GM21737 (cell line): ENCODE data around the gene ATP6V0A4.
"Not testable (repeated sequence)": the region's sequence is repeated elsewhere in the genome, so short reads cannot be mapped to it uniquely, and the experiment has no call there.

ENCODE experiments used
- ATAC-seq: cut with Tn5 transposase; IDR thresholded peaks from one replicate; pipeline ENCODE4 v1.9.1; 2021; ENCODE audit warnings: mild to moderate bottlenecking, moderate library complexity; ENCODE audit not compliant: unreplicated experiment

The ATP6V0A4 gene

DNA sequence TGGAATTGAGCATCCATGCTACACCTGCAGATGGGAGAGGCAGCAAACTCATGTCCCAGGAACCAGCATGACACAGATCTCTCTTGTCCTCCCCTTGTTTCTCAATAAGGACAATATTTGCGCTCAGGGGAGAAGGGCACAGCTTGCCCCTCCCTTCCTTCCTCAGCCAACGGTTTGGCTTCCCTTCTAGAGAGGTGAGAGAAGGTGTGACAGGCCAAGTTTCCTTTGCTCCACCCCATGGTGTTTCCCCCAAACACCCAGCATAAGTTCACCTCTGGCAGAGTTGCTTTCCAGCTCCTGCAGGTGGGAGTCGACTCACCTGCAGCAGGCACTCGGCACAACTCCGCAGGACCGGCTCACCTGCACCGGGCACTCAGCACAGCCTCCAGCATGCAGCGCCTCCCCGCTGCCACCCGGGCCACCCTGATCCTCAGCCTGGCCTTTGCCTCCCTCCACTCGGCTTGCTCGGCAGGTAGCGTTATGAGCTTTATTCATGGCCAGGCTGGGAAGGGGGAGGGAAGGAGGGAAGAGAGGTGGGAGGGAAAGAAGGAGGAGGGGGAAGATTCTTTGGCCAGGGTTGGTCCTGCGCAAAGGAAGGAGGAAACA lies at the start of gene ATP6V0A4, which contains the start of gene TMEM213:
TSS of gene ATP6V0A4 (minus strand) at position 482 of the 606 bp plus-strand sequence. CDS start 26,949 bp downstream, outside the sequence.
TSS of gene TMEM213 (plus strand) at position 280 of the 606 bp plus-strand sequence. CDS start at position 391, 111 bp downstream.
- no peak for ATAC-seq

DNA sequence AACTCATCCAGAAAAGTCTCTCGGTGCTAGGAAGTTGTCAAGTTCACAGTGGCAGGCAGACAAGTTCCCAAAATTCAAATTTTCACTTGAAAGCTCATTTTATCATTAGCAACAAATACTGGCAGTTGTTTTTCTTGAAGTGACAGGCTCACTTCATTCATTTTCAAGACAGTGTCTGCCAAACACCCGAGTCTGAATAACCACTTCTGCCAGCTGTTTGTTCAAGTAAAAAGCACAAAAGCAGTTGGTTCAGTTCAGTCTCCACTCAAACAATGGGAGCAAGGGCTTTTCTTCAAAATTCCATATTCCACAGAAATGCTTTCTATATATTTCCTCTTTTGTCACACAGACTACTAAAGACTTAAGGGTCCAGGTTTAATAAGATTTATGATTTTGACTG lies 47.7 kb upstream of the ATP6V0A4 start:
- no peak for ATAC-seq

GRCh38 chr7:138843632-138844580 lies 45.9 kb upstream of the ATP6V0A4 start:
- no peak for ATAC-seq

- no peak for ATAC-seq
These were observed 44.1 kb upstream of the ATP6V0A4 start for GRCh38 chr7:138842111-138842510.

- no peak for ATAC-seq
These were observed 40.2 kb upstream of the ATP6V0A4 start for GRCh38 chr7:138838166-138838565.

DNA sequence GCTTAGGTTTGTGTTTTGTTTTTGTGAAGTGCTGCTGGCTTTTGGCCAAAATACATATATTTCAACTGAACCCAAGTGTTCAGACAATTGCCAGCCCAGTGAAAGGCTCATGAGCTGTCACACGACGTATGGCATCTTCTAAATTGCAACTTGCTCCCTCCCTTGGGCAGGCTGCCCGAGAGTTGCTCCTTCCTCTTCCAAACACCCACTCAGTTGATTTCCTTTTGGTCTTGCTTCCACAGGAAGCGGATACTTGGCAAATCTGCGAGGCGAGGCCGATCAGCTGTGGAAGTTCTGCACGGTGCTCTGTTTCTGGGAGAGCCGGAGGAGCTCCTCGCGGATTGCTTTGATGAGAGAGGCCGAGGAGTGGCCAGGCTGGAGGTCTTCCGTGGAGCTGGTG lies 39.6 kb upstream of the ATP6V0A4 start:
- ATAC-seq, result no peak

DNA sequence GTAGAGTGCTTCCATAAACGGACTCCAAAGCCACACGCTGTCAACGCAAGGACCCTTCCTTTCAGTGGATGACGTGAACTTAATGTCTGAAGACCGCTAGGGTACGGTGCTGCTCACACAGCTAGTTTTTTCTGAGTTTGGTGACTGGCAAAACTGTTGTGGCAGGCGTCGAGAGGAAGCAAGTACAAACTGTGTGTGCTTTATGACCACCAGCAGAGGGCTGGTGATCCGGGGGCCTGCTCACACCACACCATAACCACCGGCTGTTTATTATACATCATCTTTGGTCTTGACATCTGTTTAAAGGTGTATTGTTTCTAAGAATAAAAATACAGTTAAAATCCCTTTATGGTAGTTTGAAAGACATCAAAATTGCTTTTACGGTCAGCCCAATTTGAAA lies 37.1 kb upstream of the ATP6V0A4 start:
- ATAC-seq, result no peak

DNA sequence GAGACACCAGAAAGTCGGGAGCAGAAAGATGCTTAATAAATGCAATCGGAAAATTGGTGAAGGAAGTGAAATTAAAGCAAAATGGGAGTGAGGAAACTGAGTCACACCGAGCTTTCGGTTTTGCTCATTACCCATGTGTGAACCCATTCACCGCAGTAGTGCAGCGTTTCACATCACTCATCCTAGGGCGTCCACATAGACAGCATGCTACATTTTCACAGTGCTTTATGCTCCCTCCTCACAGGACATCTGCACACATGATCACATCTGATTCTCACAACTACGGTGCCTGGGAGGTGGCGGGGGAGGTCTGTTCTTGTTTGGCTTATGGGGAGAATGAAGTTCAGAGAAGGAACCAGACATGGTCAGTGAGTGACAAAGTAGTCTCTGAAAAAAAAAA lies 36.6 kb upstream of the ATP6V0A4 start:
- no peak for ATAC-seq

- no peak for ATAC-seq
These were observed 35.6 kb upstream of the ATP6V0A4 start for GRCh38 chr7:138833596-138833995.

DNA sequence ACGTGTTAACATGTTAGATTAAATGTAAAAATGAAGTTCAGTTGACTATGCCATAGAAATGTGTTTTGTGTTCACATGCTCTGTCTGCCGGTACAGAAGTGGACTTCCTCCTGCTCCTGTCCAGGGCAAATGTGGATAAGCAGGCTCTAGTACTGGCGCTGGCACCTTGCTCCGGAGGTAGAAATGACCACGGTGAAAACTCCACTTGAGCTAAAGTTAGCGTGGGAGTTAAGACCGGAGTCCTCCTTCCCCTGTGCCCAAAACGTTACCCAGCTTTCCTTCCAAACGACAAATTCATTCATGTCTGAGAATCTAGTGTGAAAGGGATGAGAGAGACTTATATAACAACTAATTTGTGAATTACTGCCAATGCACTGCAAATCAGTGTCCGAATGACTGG lies 35.0 kb upstream of the ATP6V0A4 start:
- no peak for ATAC-seq

DNA sequence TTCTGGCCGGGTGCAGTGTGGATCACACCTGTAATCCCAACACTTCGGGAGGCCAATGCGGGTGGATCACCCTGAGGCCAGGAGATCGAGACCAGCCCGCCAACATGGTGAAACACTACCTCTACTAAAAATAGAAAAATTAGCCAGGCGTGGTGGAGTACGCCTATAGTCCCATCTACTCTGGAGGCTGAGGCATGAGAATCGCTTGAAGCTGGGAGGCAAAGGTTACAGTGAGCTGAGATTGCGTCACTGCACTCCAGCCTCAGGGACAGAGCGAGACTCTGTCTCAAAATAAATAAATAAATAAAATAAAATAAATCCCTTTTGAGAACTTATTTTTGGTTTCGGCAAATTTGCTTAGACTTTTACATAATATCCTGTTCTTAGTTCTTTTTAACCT lies 31.3 kb upstream of the ATP6V0A4 start:
- no peak for ATAC-seq

- no peak for ATAC-seq
These were observed 30.3 kb upstream of the ATP6V0A4 start for GRCh38 chr7:138828302-138828701.

- no peak for ATAC-seq
These were observed 27.2 kb upstream of the ATP6V0A4 start for GRCh38 chr7:138825049-138825721.

GRCh38 chr7:138822867-138823535 lies 25.0 kb upstream of the ATP6V0A4 start:
- no peak for ATAC-seq

GRCh38 chr7:138821912-138822311 lies 23.9 kb upstream of the ATP6V0A4 start:
- no peak for ATAC-seq

DNA sequence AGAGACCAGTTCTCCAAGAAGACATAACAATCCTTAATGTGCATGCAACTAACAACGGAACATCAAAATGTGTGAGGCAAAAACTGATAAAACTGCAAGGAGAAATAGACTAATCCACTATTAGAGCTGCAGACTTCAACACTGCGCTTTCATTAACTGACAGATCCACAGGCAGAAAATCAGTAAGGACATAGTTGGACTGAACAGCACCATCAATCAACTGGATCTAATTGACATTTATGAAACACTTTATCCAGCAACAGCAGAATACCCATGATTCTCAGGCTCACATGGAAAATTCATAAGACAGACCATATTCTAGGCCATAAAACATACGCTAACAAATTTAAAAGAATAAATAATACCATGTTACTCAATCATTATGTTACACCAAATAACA lies 21.6 kb upstream of the ATP6V0A4 start:
- no peak for ATAC-seq

DNA sequence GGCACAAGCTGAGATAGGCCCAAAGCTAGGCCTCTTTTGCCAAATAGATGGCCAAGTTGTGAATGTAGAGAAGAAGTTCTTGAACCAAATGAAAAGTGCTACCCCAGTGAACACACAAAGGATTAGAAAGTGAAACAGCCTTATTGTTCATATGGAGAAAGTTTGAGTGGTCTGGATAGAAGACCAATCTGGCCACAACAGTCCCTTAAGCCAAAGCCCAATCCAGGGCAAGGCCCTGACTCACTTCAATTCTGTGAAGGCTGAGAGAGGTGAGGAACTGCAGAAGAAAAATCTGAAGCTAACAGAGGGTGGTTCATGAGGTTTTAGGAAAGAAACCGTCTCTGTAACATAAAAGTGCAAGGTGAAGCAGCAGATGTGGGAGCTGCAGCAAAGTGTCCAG lies 18.7 kb upstream of the ATP6V0A4 start:
- no peak for ATAC-seq

DNA sequence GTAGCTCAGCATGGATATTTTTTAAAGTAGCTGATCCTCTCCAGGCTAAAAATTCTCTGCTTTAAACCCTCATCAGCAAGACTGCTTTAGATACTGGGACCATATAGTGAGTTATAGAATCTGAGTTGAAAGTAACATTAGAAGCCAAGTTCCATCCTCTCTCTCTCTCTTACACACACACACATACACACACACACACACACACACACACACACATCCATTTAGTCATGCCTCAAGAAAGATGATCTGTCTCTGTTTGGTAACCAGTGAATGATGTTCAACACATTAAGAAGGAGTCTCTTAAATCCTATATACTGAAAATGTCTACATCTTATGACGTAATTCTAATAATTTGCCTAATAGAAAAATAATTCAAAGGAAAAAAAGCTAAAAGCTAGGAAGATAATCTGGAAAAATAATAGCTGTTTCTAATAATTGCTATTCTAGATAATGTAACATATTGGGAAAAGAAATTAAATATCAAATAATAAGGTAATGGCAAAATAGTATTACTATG lies 16.9 kb upstream of the ATP6V0A4 start:
- no peak for ATAC-seq

DNA sequence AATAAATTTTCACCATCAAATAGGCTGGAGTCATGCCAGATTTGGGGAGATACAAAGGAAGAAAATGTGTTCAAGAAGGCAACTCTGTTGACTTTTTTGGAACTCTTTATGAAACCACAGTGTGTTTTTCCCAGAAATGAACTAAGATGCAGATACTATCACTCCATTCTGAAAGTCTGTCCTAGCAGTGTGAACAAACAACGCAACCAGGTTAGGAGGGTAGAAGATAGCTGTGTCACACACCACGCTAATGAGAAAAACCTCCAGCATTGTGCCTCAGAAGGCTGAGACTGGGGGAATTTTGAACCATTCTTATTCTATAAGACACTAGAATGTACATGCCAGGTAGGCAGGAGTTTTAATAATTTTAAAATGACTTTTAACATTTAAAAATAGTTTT lies 15.9 kb upstream of the ATP6V0A4 start:
- no peak for ATAC-seq

- not testable (repeated sequence) for ATAC-seq
These were observed 13.3 kb upstream of the ATP6V0A4 start for GRCh38 chr7:138811327-138811726.

GRCh38 chr7:138809346-138809745 lies 11.3 kb upstream of the ATP6V0A4 start:
- ATAC-seq, result no peak
